ENCODE results near the gene PRSS22. TPM values are rescaled to one million over a fixed set of nuclear protein-coding genes. Genes with fewer than 3 reads are reported as not detected.

The PRSS22 gene
- total RNA-seq, 1 experiment from 2014 or later, result 141 TPM

DNA sequence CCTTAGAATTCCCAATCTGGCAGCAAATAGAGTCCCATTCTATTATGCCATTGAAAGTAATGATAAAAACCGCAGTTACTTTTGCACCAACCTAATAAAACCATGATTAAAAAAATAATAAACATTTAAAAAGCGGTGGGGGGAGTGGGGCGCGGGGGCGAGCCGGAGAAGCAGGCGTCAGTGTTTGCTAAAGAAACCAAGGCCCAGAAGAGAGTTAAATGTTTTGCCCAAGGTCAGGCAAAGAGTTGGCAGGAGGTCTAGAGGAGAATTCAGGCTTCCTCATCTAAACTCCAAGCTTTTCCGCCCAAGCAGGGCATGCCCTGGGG, 9.7 kb upstream of the PRSS22 start:
- H3K4me3 Mint-ChIP-seq (ENCODE audit: low read depth, unreplicated experiment), result peak overlapping the region; percentile 88
- H3K36me3 Mint-ChIP-seq (ENCODE audit: insufficient read depth, unreplicated experiment), result peaks cover 14% of the 10 kb centered on the region
- intact Hi-C loops (cut with micrococcal nuclease; ENCODE audit: unreplicated experiment), result no loop called here
- TF ChIP-seq CTCF (IDR thresholded peaks at IDR 0.05; ENCODE audit: unreplicated experiment), result no peak
- no peaks in the 10 kb centered on the region for H3K4me1 Mint-ChIP-seq (ENCODE audit: low read depth, unreplicated experiment)
- H3K27me3 Mint-ChIP-seq (ENCODE audit: unreplicated experiment), result no peaks in the 10 kb centered on the region
- no peak for DNase-seq
- H3K9me3 Mint-ChIP-seq (ENCODE audit: low read depth, unreplicated experiment), result no peaks in the 10 kb centered on the region
- H3K27ac Mint-ChIP-seq (ENCODE audit: unreplicated experiment), result peak overlapping the region; percentile 83
- BruUV-seq (replicated peaks), result TSS peak; percentile 97
- CTCF ChIA-PET, result interaction anchor here (0.7 to 2.0 kb wide), 11 partner anchors 9 to 91 kb away, joined by 3 to 64 read pairs (median 3); partner anchors contain the start of genes FLYWCH2 and PRSS22

- intact Hi-C loops (cut with micrococcal nuclease; ENCODE audit: unreplicated experiment), result no loop called here
- Mint-ChIP-seq H3K27ac (ENCODE audit: unreplicated experiment) (no peak overlapping the region), H3K9me3 (ENCODE audit: low read depth, unreplicated experiment) (no peaks in the 10 kb centered on the region), H3K27me3 (ENCODE audit: unreplicated experiment) (no peaks in the 10 kb centered on the region), H3K36me3 (ENCODE audit: insufficient read depth, unreplicated experiment) (peaks cover 14% of the 10 kb centered on the region), H3K4me1 (ENCODE audit: low read depth, unreplicated experiment) (no peaks in the 10 kb centered on the region), H3K4me3 (ENCODE audit: low read depth, unreplicated experiment) (no peak overlapping the region)
- CTCF ChIA-PET, result no interaction called here
- no peak for TF ChIP-seq CTCF (IDR thresholded peaks at IDR 0.05; ENCODE audit: unreplicated experiment)
- BruUV-seq (replicated peaks), result no TSS peak
- DNase-seq, result no peak
Measured at GRCh38 chr16:2866431-2866830, 8.5 kb upstream of the PRSS22 start.

- CTCF ChIA-PET, result no interaction called here
- no peak overlapping the region for H3K4me3 Mint-ChIP-seq (ENCODE audit: low read depth, unreplicated experiment)
- intact Hi-C loops (cut with micrococcal nuclease; ENCODE audit: unreplicated experiment), result no loop called here
Measured at GRCh38 chr16:2865651-2866050, 7.7 kb upstream of the PRSS22 start.

DNA sequence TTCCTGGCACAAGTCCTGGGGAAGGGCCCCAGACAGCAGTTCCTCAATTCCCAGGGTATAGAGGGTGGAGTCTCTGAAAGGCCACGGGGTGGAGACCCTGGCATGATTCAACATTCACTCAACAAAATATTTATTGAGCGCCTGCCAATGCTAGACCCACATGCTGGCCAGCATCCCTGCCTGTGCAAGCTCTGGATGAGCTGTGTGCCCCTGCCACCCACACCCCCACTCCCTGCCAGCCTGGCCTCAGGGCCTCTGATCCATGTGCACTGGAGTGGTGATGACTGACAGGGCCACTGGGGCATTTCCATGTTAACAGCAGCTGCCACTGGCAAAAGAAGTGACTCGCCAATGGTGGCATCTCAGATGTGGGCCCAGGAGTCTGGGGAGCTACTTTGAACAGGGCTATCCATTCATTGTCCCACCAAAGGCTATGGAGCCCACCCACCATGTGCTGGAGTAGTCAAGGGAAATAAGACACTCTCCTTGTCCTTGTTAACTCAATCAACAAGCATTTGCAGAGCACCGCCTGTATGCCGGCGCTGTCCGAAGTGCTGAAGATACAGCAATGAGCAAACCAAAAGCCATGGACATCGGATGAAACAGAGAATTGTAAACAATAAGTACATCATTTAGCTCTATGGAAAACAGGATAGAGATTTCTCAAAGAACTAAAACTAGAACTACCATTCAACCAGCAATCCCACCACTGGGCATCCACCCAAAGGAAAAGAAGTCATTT, 3.0 kb upstream of the PRSS22 start:
- H3K36me3 Mint-ChIP-seq (ENCODE audit: insufficient read depth, unreplicated experiment), result peaks cover 48% of the 10 kb centered on the region
- H3K27me3 Mint-ChIP-seq (ENCODE audit: unreplicated experiment), result no peaks in the 10 kb centered on the region
- peaks cover 17% of the 10 kb centered on the region for H3K4me1 Mint-ChIP-seq (ENCODE audit: low read depth, unreplicated experiment)
- H3K4me3 Mint-ChIP-seq (ENCODE audit: low read depth, unreplicated experiment), result no peak overlapping the region
- CTCF ChIA-PET, result no interaction called here
- intact Hi-C loops (cut with micrococcal nuclease; ENCODE audit: unreplicated experiment), result no loop called here
- H3K9me3 Mint-ChIP-seq (ENCODE audit: low read depth, unreplicated experiment), result no peaks in the 10 kb centered on the region
- no TSS peak for BruUV-seq (replicated peaks)
- no peak for TF ChIP-seq CTCF (IDR thresholded peaks at IDR 0.05; ENCODE audit: unreplicated experiment)
- no peak overlapping the region for H3K27ac Mint-ChIP-seq (ENCODE audit: unreplicated experiment)
- no peak for DNase-seq

More at GRCh38 chr16:2865651-2866050, 7.7 kb upstream of the PRSS22 start:
- H3K4me1 Mint-ChIP-seq (ENCODE audit: low read depth, unreplicated experiment), result peaks cover 8% of the 10 kb centered on the region
- H3K36me3 Mint-ChIP-seq (ENCODE audit: insufficient read depth, unreplicated experiment), result peaks cover 19% of the 10 kb centered on the region
- H3K27ac Mint-ChIP-seq (ENCODE audit: unreplicated experiment), result no peak overlapping the region
- no TSS peak for BruUV-seq (replicated peaks)
- H3K9me3 Mint-ChIP-seq (ENCODE audit: low read depth, unreplicated experiment), result no peaks in the 10 kb centered on the region
- no peak for TF ChIP-seq CTCF (IDR thresholded peaks at IDR 0.05; ENCODE audit: unreplicated experiment)
- DNase-seq, result no peak
- H3K27me3 Mint-ChIP-seq (ENCODE audit: unreplicated experiment), result no peaks in the 10 kb centered on the region

Measured in Calu3 (cell line).